Gastrocnemius medialis (tissue), 4 donors: ENCODE measurements around the gene TPSD1.

Experiments used
- POLR2A ChIP-seq, 2 donors: fragments of 450-650 bp; IDR thresholded peaks; one replicate each; pipeline ENCODE4 v1.6.1; 2017; ENCODE audit warnings: antibody characterized with exemption in 2 of 2, mild to moderate bottlenecking in 2 of 2, moderate library complexity in 2 of 2
- TF ChIP-seq, protein P1 (sequence below), 5 experiments: fragments of 450-650 bp in 3 of 5; fragments of 200-600 bp in 2 of 5; sonication (generic) in 2 of 5; IDR thresholded peaks in 4 of 5; conservative IDR thresholded peaks in 1 of 5; 1 replicate in 4 of 5; 2 replicates in 1 of 5; pipeline ENCODE4 v1.5.1; 2016 to 2019; ENCODE audit warnings: antibody characterized with exemption in 5 of 5, mild to moderate bottlenecking in 3 of 5, moderate library complexity in 3 of 5

DNA sequence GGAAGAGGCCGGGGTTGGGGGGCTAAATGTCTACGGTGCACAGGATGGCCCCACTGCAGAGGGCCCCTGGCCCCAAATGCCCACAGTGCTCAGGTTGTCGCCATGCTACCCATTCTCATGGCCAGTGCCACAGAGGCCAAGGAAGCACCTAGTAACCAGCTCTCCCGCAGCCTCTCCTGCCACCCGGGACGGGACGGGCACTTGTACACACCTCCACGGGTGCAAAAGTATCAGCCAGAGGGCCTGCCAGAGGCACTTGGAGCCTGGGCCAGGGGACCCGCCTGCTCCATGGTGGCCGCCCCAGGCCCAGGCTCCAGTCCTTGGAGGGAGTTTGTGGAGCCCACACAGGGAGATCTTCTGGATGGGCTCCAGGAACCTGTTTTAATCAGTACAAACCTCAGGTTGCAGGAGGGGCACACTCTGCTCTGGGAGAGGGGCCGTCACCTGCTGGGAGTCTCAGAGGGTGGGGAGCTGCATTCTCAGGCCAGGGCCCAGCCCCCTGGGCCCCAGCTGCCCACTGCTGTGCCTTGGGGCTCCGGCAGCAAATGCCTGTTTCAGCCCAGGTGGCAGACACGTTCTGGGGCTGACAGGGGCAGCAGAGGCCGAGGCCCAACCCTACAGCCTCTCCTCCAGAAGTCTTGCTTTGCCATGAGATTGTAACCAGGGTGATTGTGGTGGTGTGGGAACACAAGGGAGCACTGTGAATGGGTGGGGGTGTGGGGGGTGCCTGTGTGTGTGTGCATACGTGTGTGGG, 7.9 kb downstream of the TPSD1 start:
- TF ChIP-seq, protein P1, sequence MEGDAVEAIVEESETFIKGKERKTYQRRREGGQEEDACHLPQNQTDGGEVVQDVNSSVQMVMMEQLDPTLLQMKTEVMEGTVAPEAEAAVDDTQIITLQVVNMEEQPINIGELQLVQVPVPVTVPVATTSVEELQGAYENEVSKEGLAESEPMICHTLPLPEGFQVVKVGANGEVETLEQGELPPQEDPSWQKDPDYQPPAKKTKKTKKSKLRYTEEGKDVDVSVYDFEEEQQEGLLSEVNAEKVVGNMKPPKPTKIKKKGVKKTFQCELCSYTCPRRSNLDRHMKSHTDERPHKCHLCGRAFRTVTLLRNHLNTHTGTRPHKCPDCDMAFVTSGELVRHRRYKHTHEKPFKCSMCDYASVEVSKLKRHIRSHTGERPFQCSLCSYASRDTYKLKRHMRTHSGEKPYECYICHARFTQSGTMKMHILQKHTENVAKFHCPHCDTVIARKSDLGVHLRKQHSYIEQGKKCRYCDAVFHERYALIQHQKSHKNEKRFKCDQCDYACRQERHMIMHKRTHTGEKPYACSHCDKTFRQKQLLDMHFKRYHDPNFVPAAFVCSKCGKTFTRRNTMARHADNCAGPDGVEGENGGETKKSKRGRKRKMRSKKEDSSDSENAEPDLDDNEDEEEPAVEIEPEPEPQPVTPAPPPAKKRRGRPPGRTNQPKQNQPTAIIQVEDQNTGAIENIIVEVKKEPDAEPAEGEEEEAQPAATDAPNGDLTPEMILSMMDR (IDR thresholded peaks at IDR 0.05 in 4 of 5, conservative IDR thresholded peaks at IDR 0.05 in 1 of 5), result no peak
- TF ChIP-seq POLR2A (IDR thresholded peaks at IDR 0.05), result no peak
